ENCODE data around the gene KCNQ1. TPM values are rescaled to one million over a fixed set of nuclear protein-coding genes. Genes with fewer than 3 reads are reported as not detected.

The KCNQ1 gene
- total and polyA plus RNA-seq, 2 of the 13 experiments (the other 11 are each of a cell fraction or from before 2014, with no cell fraction given) = 0.02 to 0.08 TPM

DNA sequence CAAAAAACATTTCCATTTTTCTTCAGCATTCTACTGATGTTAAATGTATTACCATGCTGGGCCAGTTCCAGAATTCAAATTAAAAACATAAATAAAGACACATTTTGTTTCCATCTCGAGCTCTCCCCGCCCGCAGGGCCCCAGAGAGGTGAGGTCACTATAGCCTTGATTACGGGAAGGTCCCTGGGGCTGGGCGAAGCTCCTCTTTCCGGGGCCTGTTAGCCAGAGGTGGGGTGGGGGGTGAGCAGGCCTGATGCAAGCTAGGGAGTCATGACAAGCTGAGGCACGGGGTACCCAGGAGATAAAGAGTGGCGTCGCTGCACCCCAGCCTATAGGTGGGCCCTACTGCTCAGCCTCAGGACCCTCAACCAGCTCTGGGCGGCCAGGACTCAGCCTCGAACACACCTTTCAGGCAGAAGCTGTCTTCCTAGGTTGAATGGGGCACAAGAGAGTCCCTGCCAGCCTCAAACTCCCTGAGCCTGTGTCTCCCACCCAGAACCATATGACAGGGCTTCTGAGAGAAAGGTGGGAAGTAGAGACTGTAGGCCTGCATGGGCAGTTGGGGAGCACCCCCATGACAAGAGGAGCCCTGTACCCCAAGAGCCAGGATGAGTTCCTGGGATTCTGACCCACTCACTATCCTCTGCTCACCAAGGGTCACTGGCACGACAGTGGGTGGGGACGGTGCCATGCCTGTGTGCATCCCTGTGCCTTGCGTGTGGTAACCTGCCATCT is 220.2 kb downstream of the KCNQ1 start (continued):
- TF ChIP-seq, protein P1, sequence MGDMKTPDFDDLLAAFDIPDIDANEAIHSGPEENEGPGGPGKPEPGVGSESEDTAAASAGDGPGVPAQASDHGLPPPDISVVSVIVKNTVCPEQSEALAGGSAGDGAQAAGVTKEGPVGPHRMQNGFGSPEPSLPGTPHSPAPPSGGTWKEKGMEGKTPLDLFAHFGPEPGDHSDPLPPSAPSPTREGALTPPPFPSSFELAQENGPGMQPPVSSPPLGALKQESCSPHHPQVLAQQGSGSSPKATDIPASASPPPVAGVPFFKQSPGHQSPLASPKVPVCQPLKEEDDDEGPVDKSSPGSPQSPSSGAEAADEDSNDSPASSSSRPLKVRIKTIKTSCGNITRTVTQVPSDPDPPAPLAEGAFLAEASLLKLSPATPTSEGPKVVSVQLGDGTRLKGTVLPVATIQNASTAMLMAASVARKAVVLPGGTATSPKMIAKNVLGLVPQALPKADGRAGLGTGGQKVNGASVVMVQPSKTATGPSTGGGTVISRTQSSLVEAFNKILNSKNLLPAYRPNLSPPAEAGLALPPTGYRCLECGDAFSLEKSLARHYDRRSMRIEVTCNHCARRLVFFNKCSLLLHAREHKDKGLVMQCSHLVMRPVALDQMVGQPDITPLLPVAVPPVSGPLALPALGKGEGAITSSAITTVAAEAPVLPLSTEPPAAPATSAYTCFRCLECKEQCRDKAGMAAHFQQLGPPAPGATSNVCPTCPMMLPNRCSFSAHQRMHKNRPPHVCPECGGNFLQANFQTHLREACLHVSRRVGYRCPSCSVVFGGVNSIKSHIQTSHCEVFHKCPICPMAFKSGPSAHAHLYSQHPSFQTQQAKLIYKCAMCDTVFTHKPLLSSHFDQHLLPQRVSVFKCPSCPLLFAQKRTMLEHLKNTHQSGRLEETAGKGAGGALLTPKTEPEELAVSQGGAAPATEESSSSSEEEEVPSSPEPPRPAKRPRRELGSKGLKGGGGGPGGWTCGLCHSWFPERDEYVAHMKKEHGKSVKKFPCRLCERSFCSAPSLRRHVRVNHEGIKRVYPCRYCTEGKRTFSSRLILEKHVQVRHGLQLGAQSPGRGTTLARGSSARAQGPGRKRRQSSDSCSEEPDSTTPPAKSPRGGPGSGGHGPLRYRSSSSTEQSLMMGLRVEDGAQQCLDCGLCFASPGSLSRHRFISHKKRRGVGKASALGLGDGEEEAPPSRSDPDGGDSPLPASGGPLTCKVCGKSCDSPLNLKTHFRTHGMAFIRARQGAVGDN (CRISPR knock-in tag; IDR thresholded peaks at IDR 0.05) = peak; percentile 11; the same call in 1 of the 2 replicates
- TF ChIP-seq HNF4A (CRISPR knock-in tag; IDR thresholded peaks at IDR 0.05) (no peak), ZNF546 (CRISPR knock-in tag; conservative IDR thresholded peaks at IDR 0.05) (no peak), ZNF468 (CRISPR knock-in tag; IDR thresholded peaks at IDR 0.05) (no peak), AGO1 (IDR thresholded peaks at IDR 0.05; ENCODE audit: low read depth, low read length, poor library complexity, severe bottlenecking) (peak; percentile 15), ZNF329 (CRISPR knock-in tag; IDR thresholded peaks at IDR 0.05; ENCODE audit: low read depth) (no peak), POLR2G (IDR thresholded peaks at IDR 0.05; ENCODE audit: low read depth, low read length) (peak; percentile 3; the same call in 1 of the 2 replicates), ZC3H4 (CRISPR knock-in tag; IDR thresholded peaks at IDR 0.05; ENCODE audit: borderline replicate concordance) (no peak), ZBTB8A (CRISPR knock-in tag; IDR thresholded peaks at IDR 0.05; ENCODE audit: borderline replicate concordance, low read depth) (no peak), CEBPB (IDR thresholded peaks at IDR 0.05; ENCODE audit: borderline replicate concordance, low read depth, low read length) (no peak), AGO2 (optimal IDR thresholded peaks at IDR 0.05; ENCODE audit: low read depth, low read length) (peak; percentile 83), GATAD2A (CRISPR knock-in tag; IDR thresholded peaks at IDR 0.05) (no peak)
- TF ChIP-seq, protein P2, sequence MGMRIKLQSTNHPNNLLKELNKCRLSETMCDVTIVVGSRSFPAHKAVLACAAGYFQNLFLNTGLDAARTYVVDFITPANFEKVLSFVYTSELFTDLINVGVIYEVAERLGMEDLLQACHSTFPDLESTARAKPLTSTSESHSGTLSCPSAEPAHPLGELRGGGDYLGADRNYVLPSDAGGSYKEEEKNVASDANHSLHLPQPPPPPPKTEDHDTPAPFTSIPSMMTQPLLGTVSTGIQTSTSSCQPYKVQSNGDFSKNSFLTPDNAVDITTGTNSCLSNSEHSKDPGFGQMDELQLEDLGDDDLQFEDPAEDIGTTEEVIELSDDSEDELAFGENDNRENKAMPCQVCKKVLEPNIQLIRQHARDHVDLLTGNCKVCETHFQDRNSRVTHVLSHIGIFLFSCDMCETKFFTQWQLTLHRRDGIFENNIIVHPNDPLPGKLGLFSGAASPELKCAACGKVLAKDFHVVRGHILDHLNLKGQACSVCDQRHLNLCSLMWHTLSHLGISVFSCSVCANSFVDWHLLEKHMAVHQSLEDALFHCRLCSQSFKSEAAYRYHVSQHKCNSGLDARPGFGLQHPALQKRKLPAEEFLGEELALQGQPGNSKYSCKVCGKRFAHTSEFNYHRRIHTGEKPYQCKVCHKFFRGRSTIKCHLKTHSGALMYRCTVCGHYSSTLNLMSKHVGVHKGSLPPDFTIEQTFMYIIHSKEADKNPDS (CRISPR knock-in tag; IDR thresholded peaks at IDR 0.05) = 0 out of 2 replicates have a peak, but pooled peaks have one; percentile 32
- TF ChIP-seq, protein P3, sequence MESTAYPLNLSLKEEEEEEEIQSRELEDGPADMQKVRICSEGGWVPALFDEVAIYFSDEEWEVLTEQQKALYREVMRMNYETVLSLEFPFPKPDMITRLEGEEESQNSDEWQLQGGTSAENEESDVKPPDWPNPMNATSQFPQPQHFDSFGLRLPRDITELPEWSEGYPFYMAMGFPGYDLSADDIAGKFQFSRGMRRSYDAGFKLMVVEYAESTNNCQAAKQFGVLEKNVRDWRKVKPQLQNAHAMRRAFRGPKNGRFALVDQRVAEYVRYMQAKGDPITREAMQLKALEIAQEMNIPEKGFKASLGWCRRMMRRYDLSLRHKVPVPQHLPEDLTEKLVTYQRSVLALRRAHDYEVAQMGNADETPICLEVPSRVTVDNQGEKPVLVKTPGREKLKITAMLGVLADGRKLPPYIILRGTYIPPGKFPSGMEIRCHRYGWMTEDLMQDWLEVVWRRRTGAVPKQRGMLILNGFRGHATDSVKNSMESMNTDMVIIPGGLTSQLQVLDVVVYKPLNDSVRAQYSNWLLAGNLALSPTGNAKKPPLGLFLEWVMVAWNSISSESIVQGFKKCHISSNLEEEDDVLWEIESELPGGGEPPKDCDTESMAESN (CRISPR knock-in tag; conservative IDR thresholded peaks at IDR 0.05) = no peak
- TF ChIP-seq, protein P4, sequence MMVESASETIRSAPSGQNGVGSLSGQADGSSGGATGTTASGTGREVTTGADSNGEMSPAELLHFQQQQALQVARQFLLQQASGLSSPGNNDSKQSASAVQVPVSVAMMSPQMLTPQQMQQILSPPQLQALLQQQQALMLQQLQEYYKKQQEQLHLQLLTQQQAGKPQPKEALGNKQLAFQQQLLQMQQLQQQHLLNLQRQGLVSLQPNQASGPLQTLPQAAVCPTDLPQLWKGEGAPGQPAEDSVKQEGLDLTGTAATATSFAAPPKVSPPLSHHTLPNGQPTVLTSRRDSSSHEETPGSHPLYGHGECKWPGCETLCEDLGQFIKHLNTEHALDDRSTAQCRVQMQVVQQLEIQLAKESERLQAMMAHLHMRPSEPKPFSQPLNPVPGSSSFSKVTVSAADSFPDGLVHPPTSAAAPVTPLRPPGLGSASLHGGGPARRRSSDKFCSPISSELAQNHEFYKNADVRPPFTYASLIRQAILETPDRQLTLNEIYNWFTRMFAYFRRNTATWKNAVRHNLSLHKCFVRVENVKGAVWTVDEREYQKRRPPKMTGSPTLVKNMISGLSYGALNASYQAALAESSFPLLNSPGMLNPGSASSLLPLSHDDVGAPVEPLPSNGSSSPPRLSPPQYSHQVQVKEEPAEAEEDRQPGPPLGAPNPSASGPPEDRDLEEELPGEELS (CRISPR knock-in tag; IDR thresholded peaks at IDR 0.05) = no peak
- TF ChIP-seq, protein P5, sequence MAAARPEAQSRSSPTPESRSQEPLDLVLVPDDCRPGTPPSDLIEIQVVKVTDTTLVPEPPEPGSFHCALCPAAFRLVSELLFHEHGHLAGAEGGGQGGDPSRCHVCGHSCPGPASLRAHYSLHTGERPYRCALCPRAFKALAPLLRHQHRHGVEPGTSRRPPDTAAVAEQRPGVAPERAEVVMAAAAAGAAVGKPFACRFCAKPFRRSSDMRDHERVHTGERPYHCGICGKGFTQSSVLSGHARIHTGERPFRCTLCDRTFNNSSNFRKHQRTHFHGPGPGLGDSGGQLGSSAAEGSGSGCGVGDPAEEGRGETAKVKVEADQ (CRISPR knock-in tag; IDR thresholded peaks at IDR 0.05; ENCODE audit: borderline replicate concordance) = no peak
- TF ChIP-seq, protein P6, sequence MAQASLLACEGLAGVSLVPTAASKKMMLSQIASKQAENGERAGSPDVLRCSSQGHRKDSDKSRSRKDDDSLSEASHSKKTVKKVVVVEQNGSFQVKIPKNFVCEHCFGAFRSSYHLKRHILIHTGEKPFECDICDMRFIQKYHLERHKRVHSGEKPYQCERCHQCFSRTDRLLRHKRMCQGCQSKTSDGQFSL (CRISPR knock-in tag; IDR thresholded peaks at IDR 0.05) = no peak

Data from HepG2 (cell line).